ENCODE results near the gene ANKMY2.

The ANKMY2 gene

GRCh38 chr7:16657656-16658279 is 12.2 kb upstream of the ANKMY2 start:
- no peaks in the 10 kb centered on the region for H3K36me3 ChIP-seq (ENCODE audit: control insufficient read depth in 1 of 2, insufficient read depth in 2 of 2, low read depth in 1 of 2, low read length in 2 of 2)
- H4K91ac ChIP-seq (ENCODE audit: low read length), result no peak overlapping the region
- no peaks in the 10 kb centered on the region for H3K9me3 ChIP-seq (ENCODE audit: control insufficient read depth, low read length)
- H3K18ac ChIP-seq (ENCODE audit: low read depth in 1 of 2, low read length in 2 of 2), result peak overlapping the region in 1 of 2 experiments; percentile 48
- H3K23ac ChIP-seq (ENCODE audit: low read length in 2 of 2), result no peak overlapping the region
- H2AFZ ChIP-seq (ENCODE audit: low read depth, low read length), result no peak overlapping the region
- H2AK5ac ChIP-seq (ENCODE audit: low read length, severe bottlenecking), result no peak overlapping the region
- H2BK5ac ChIP-seq (ENCODE audit: low read depth, low read length, poor library complexity, severe bottlenecking), result no peak overlapping the region
- H3K4me2 ChIP-seq (ENCODE audit: low read length, poor library complexity, severe bottlenecking), result no peak overlapping the region
- H2BK15ac ChIP-seq (ENCODE audit: low read depth, poor library complexity, severe bottlenecking), result no peak overlapping the region
- peak overlapping the region in 1 of 2 experiments; percentile 79 for H3K4ac ChIP-seq (ENCODE audit: low read depth in 1 of 2, low read length in 2 of 2)
- peak overlapping the region; percentile 12 for H2BK120ac ChIP-seq (ENCODE audit: low read depth, low read length)
- DNase-seq, result peak; percentile 93
- H3K4me3 ChIP-seq (ENCODE audit: insufficient read depth in 1 of 2, low read depth in 1 of 2, low read length in 2 of 2), result peak overlapping the region in 1 of 2 experiments; percentile 42
- H3K9ac ChIP-seq (ENCODE audit: low read length), result peak overlapping the region; percentile 53
- no peak overlapping the region for H3K14ac ChIP-seq (ENCODE audit: low read length in 2 of 2)
- H3K79me1 ChIP-seq (replicated peaks; ENCODE audit: low read length, poor library complexity, severe bottlenecking), result peaks cover 12% of the 10 kb centered on the region
- H3K4me1 ChIP-seq (ENCODE audit: control insufficient read depth, insufficient read depth, low read depth, low read length), result peaks cover 2% of the 10 kb centered on the region
- WGBS, result 32% methylated on average over 4 of the region's 4 CpGs
- H2BK12ac ChIP-seq (ENCODE audit: low read length in 2 of 2), result peak overlapping the region; percentile 7 to 83
- H3K27me3 ChIP-seq (ENCODE audit: control insufficient read depth in 1 of 2, insufficient read depth in 1 of 2, low read length in 2 of 2), result no peaks in the 10 kb centered on the region
- H4K8ac ChIP-seq (ENCODE audit: low read length), result no peak overlapping the region
- H3K27ac ChIP-seq (ENCODE audit: low read length, poor library complexity, severe bottlenecking), result no peak overlapping the region

- no peak overlapping the region for H2BK5ac ChIP-seq (ENCODE audit: low read depth, low read length, poor library complexity, severe bottlenecking)
- no peak overlapping the region for H3K18ac ChIP-seq (ENCODE audit: low read depth in 1 of 2, low read length in 2 of 2)
- no peak overlapping the region for H2BK120ac ChIP-seq (ENCODE audit: low read depth, low read length)
- H2BK12ac ChIP-seq (ENCODE audit: low read length in 2 of 2), result no peak overlapping the region
- H3K27me3 ChIP-seq (ENCODE audit: control insufficient read depth in 1 of 2, insufficient read depth in 1 of 2, low read length in 2 of 2), result no peaks in the 10 kb centered on the region
- WGBS, result 83% methylated on average over 1 of the region's 1 CpG
- no peaks in the 10 kb centered on the region for H3K36me3 ChIP-seq (ENCODE audit: control insufficient read depth in 1 of 2, insufficient read depth in 2 of 2, low read depth in 1 of 2, low read length in 2 of 2)
- H3K4ac ChIP-seq (ENCODE audit: low read depth in 1 of 2, low read length in 2 of 2), result no peak overlapping the region
- no peak overlapping the region for H2AK5ac ChIP-seq (ENCODE audit: low read length, severe bottlenecking)
- no peak overlapping the region for H2BK15ac ChIP-seq (ENCODE audit: low read depth, poor library complexity, severe bottlenecking)
- peaks cover 12% of the 10 kb centered on the region for H3K79me1 ChIP-seq (replicated peaks; ENCODE audit: low read length, poor library complexity, severe bottlenecking)
- no peak overlapping the region for H3K4me2 ChIP-seq (ENCODE audit: low read length, poor library complexity, severe bottlenecking)
- no peaks in the 10 kb centered on the region for H3K9me3 ChIP-seq (ENCODE audit: control insufficient read depth, low read length)
- no peak overlapping the region for H3K4me3 ChIP-seq (ENCODE audit: insufficient read depth in 1 of 2, low read depth in 1 of 2, low read length in 2 of 2)
- no peak for DNase-seq
- no peak overlapping the region for H3K14ac ChIP-seq (ENCODE audit: low read length in 2 of 2)
- no peak overlapping the region for H4K91ac ChIP-seq (ENCODE audit: low read length)
- no peak overlapping the region for H4K8ac ChIP-seq (ENCODE audit: low read length)
- no peak overlapping the region for H3K9ac ChIP-seq (ENCODE audit: low read length)
- no peak overlapping the region for H2AFZ ChIP-seq (ENCODE audit: low read depth, low read length)
- H3K27ac ChIP-seq (ENCODE audit: low read length, poor library complexity, severe bottlenecking), result no peak overlapping the region
- H3K23ac ChIP-seq (ENCODE audit: low read length in 2 of 2), result no peak overlapping the region
- peaks cover under 1% of the 10 kb centered on the region for H3K4me1 ChIP-seq (ENCODE audit: control insufficient read depth, insufficient read depth, low read depth, low read length)
Measured at GRCh38 chr7:16656141-16656540, 10.6 kb upstream of the ANKMY2 start.

DNA sequence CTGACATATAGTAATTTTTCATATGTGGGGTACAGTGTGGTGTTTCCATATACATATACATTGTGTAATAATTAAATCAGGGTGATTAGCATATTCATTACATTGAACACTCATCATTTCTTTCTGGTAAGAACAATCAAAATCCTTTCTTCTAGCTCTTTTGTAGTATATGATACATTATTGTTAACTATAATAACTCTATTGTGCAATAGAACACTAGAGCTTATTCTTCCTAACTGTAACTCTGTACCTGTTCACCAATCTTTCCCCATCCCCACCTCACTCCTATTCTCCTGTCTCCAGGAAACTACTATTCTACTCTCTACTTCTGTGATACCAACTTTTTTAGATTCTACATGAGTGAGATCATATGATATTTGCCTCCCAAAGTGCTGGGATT is 9.8 kb upstream of the ANKMY2 start:
- Histone ChIP-seq H2BK120ac (ENCODE audit: low read depth, low read length) (no peak overlapping the region), H2BK15ac (ENCODE audit: low read depth, poor library complexity, severe bottlenecking) (no peak overlapping the region), H2AK5ac (ENCODE audit: low read length, severe bottlenecking) (no peak overlapping the region), H3K27ac (ENCODE audit: low read length, poor library complexity, severe bottlenecking) (no peak overlapping the region), H3K23ac (ENCODE audit: low read length in 2 of 2) (no peak overlapping the region), H2AFZ (ENCODE audit: low read depth, low read length) (no peak overlapping the region), H3K4me1 (ENCODE audit: control insufficient read depth, insufficient read depth, low read depth, low read length) (no peaks in the 10 kb centered on the region), H3K36me3 (ENCODE audit: control insufficient read depth in 1 of 2, insufficient read depth in 2 of 2, low read depth in 1 of 2, low read length in 2 of 2) (no peaks in the 10 kb centered on the region), H3K4me2 (ENCODE audit: low read length, poor library complexity, severe bottlenecking) (no peak overlapping the region), H3K9ac (ENCODE audit: low read length) (no peak overlapping the region), H3K18ac (ENCODE audit: low read depth in 1 of 2, low read length in 2 of 2) (no peak overlapping the region), H4K91ac (ENCODE audit: low read length) (no peak overlapping the region), H2BK12ac (ENCODE audit: low read length in 2 of 2) (no peak overlapping the region), H2BK5ac (ENCODE audit: low read depth, low read length, poor library complexity, severe bottlenecking) (no peak overlapping the region), H3K79me1 (replicated peaks; ENCODE audit: low read length, poor library complexity, severe bottlenecking) (peaks cover 11% of the 10 kb centered on the region), H3K14ac (ENCODE audit: low read length in 2 of 2) (no peak overlapping the region), H3K4ac (ENCODE audit: low read depth in 1 of 2, low read length in 2 of 2) (no peak overlapping the region), H3K4me3 (ENCODE audit: insufficient read depth in 1 of 2, low read depth in 1 of 2, low read length in 2 of 2) (no peak overlapping the region), H3K27me3 (ENCODE audit: control insufficient read depth in 1 of 2, insufficient read depth in 1 of 2, low read length in 2 of 2) (no peaks in the 10 kb centered on the region), H4K8ac (ENCODE audit: low read length) (no peak overlapping the region), H3K9me3 (ENCODE audit: control insufficient read depth, low read length) (no peaks in the 10 kb centered on the region)
- no peak for DNase-seq

DNA sequence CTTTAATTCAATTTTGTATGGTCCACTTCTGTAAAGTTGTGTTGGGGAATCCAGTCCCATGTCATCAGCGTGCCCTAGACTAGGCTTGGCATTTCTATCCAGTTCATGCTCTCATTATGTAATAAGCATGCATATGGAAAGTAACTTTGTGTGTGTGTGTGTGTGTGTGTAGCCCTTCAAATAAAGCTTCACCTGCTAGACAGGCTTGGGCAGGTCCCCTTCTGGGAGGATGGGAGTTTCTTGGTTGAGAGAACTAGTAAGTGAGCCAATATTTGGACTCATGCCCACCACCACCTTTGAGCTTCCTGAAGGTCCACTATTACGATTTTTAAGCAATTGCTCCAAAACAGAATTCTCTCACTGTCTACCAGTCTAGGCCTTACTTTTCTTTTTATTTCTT is 7.3 kb upstream of the ANKMY2 start:
- Histone ChIP-seq H3K9ac (ENCODE audit: low read length) (no peak overlapping the region), H3K4me1 (ENCODE audit: control insufficient read depth, insufficient read depth, low read depth, low read length) (no peaks in the 10 kb centered on the region), H3K18ac (ENCODE audit: low read depth in 1 of 2, low read length in 2 of 2) (no peak overlapping the region), H3K9me3 (ENCODE audit: control insufficient read depth, low read length) (no peaks in the 10 kb centered on the region), H2BK120ac (ENCODE audit: low read depth, low read length) (no peak overlapping the region), H4K91ac (ENCODE audit: low read length) (no peak overlapping the region), H3K14ac (ENCODE audit: low read length in 2 of 2) (no peak overlapping the region), H2AFZ (ENCODE audit: low read depth, low read length) (no peak overlapping the region), H2BK12ac (ENCODE audit: low read length in 2 of 2) (no peak overlapping the region), H3K23ac (ENCODE audit: low read length in 2 of 2) (no peak overlapping the region), H3K27ac (ENCODE audit: low read length, poor library complexity, severe bottlenecking) (no peak overlapping the region), H3K36me3 (ENCODE audit: control insufficient read depth in 1 of 2, insufficient read depth in 2 of 2, low read depth in 1 of 2, low read length in 2 of 2) (no peaks in the 10 kb centered on the region), H3K79me1 (replicated peaks; ENCODE audit: low read length, poor library complexity, severe bottlenecking) (peaks cover 11% of the 10 kb centered on the region), H3K27me3 (ENCODE audit: control insufficient read depth in 1 of 2, insufficient read depth in 1 of 2, low read length in 2 of 2) (no peaks in the 10 kb centered on the region), H3K4me2 (ENCODE audit: low read length, poor library complexity, severe bottlenecking) (no peak overlapping the region), H2BK5ac (ENCODE audit: low read depth, low read length, poor library complexity, severe bottlenecking) (no peak overlapping the region), H2BK15ac (ENCODE audit: low read depth, poor library complexity, severe bottlenecking) (no peak overlapping the region), H2AK5ac (ENCODE audit: low read length, severe bottlenecking) (no peak overlapping the region), H3K4ac (ENCODE audit: low read depth in 1 of 2, low read length in 2 of 2) (no peak overlapping the region), H4K8ac (ENCODE audit: low read length) (no peak overlapping the region), H3K4me3 (ENCODE audit: insufficient read depth in 1 of 2, low read depth in 1 of 2, low read length in 2 of 2) (no peak overlapping the region)
- DNase-seq, result no peak
- WGBS, result 97% methylated on average over 2 of the region's 2 CpGs
